Uterus (tissue), 4 donors: ENCODE measurements around the gene OXCT2. TPM values are rescaled to one million over a fixed set of nuclear protein-coding genes. Genes with fewer than 3 reads are reported as not detected.
"Not testable (repeated sequence)": the region's sequence is repeated elsewhere in the genome, so short reads cannot be mapped to it uniquely, and the experiment has no call there.

Experiments
- DNase-seq, 2 donors: peaks; one replicate each; pipeline ENCODE4 v3.0.0-alpha.2; 2019 to 2020
- H3K27ac ChIP-seq, 2 donors: fragments of 200-600 bp; sonication (generic); 1 replicate in 1 of 2; 2 replicates in 1 of 2; pipeline ENCODE4 v1.5.1; 2016 to 2018
- H3K27me3 ChIP-seq, 2 donors: fragments of 200-600 bp; sonication (generic); one replicate each; pipeline ENCODE4 v1.5.1; 2018 to 2019; ENCODE audit warnings: control low read depth in 1 of 2
- H3K36me3 ChIP-seq, 2 donors: fragments of 200-600 bp; sonication (generic); one replicate each; pipeline ENCODE4 v1.5.1; 2019; ENCODE audit warnings: control low read depth in 1 of 2
- H3K4me1 ChIP-seq, 2 donors: fragments of 200-600 bp; sonication (generic); one replicate each; pipeline ENCODE4 v1.5.1; 2018 to 2019; ENCODE audit warnings: control low read depth in 1 of 2
- H3K4me3 ChIP-seq, 2 donors: fragments of 200-600 bp; sonication (generic); 1 replicate in 1 of 2; 2 replicates in 1 of 2; pipeline ENCODE4 v1.5.1; 2018 to 2019; ENCODE audit warnings: mild to moderate bottlenecking in 1 of 2
- H3K9me3 ChIP-seq, 2 donors: fragments of 200-600 bp; sonication (generic); one replicate each; pipeline ENCODE4 v1.5.1; 2019; ENCODE audit warnings: control low read depth in 1 of 2
- POLR2A ChIP-seq, 2 donors: fragments of 450-650 bp; IDR thresholded peaks; one replicate each; pipeline ENCODE4 v1.6.1; 2016; ENCODE audit warnings: antibody characterized with exemption in 2 of 2, mild to moderate bottlenecking in 1 of 2, moderate library complexity in 1 of 2
- intact Hi-C: fragments of 100-400 bp; cut with DNase I; formaldehyde crosslinking; loops from one replicate; pipeline ENCODE4 v1.15.1; 2023; ENCODE audit warnings: low total_unique reads
- total RNA-seq, 4 donors: library from RNA; depleted of rRNA in 3 of 4; stranded (reverse); fragments of >200 nt in 3 of 4; gene quantifications; one replicate each; pipeline versions ENCODE4 v1.1.0 to v1.2.4, GENCODE V29; 2014 to 2023
- TF ChIP-seq, protein P1 (sequence below), 4 experiments: fragments of 200-600 bp in 2 of 4; fragments of 450-650 bp in 2 of 4; sonication (generic) in 2 of 4; IDR thresholded peaks; one replicate each; pipeline ENCODE4 v1.5.1; 2016 to 2019; ENCODE audit warnings: antibody characterized with exemption in 4 of 4, mild to moderate bottlenecking in 2 of 4, moderate library complexity in 1 of 4
- donor health status: DM: yes; HTN: yes; CAD: no.

OXCT2 gene
- total RNA-seq, 4 donors from 2014 or later: 1.1 to 1.5 TPM; not detected in 2

DNA sequence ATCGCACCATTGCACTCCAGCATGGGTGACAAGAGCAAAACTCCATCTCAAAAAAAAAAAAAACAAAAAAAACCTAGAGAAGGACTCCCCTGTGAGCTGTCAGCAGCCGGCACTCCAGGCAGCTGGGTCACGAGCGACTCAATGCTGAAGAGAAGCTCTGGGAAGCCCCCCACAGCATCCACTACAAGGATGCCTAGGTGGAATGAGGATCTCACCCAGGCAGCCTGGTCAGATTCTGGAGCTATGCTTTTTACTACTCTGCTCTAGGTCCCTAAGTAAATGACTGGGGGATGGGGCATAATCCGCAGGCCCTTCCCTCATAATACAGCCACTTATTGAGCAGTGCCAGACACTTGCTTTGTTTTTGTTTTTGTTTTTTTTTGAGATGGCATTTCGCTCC is 11.0 kb upstream of the OXCT2 start:
- no peak for TF ChIP-seq POLR2A (IDR thresholded peaks at IDR 0.05)
- Histone ChIP-seq H3K4me3 (no peak overlapping the region), H3K4me1 (no peaks in the 10 kb centered on the region), H3K36me3 (no peaks in the 10 kb centered on the region), H3K27me3 (no peaks in the 10 kb centered on the region), H3K27ac (no peak overlapping the region), H3K9me3 (no peaks in the 10 kb centered on the region)
- intact Hi-C loops: no loop called here
- DNase-seq: no peak

DNA sequence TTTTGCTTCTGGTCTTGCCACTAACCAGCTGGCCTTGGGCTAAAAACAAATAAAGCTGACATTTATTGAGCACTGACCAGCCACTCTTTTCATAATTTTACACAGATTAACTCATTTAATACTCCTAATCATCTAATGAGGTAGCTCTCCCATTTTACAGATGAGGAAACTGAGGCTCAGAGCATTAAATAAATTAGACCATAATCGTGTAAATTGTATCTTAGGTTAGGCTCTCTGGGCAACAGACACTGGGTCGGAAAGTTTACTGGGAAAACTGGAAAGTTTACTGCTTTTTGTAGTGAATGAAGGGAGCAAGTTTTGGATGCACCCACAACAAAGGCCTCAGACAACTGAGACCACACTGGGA is 10.2 kb upstream of the OXCT2 start:
- TF ChIP-seq POLR2A (IDR thresholded peaks at IDR 0.05): no peak
- TF ChIP-seq, protein P1, sequence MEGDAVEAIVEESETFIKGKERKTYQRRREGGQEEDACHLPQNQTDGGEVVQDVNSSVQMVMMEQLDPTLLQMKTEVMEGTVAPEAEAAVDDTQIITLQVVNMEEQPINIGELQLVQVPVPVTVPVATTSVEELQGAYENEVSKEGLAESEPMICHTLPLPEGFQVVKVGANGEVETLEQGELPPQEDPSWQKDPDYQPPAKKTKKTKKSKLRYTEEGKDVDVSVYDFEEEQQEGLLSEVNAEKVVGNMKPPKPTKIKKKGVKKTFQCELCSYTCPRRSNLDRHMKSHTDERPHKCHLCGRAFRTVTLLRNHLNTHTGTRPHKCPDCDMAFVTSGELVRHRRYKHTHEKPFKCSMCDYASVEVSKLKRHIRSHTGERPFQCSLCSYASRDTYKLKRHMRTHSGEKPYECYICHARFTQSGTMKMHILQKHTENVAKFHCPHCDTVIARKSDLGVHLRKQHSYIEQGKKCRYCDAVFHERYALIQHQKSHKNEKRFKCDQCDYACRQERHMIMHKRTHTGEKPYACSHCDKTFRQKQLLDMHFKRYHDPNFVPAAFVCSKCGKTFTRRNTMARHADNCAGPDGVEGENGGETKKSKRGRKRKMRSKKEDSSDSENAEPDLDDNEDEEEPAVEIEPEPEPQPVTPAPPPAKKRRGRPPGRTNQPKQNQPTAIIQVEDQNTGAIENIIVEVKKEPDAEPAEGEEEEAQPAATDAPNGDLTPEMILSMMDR (IDR thresholded peaks at IDR 0.05): no peak
- no peak overlapping the region for H3K4me3 ChIP-seq
- intact Hi-C loops: no loop called here
- H3K27me3 ChIP-seq: no peaks in the 10 kb centered on the region
- no peak overlapping the region for H3K27ac ChIP-seq
- DNase-seq: no peak
- no peaks in the 10 kb centered on the region for H3K4me1 ChIP-seq
- H3K36me3 ChIP-seq: no peaks in the 10 kb centered on the region
- no peaks in the 10 kb centered on the region for H3K9me3 ChIP-seq

DNA sequence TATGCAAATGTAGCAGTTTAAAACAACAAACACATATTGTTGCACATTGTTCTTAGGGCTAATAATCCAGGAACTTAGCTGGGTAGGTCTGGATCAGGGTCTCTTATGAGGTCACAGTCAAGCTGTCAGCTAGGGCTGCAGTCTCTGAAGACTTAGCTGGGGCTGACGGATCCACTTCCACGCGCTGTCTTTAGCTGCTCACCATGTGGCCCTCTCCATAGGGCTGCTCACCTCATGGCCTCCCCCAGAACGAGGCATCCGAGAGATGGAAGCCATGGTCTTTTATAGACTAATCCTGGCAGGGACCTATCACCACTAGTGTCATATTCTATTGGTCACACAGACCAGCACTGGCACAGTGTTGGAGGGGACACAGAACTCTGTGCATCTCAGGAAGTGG is 8.7 kb upstream of the OXCT2 start:
- DNase-seq: no peak
- no peak overlapping the region for H3K4me3 ChIP-seq
- no peaks in the 10 kb centered on the region for H3K36me3 ChIP-seq
- intact Hi-C loops: no loop called here
- no peak overlapping the region for H3K27ac ChIP-seq
- no peaks in the 10 kb centered on the region for H3K9me3 ChIP-seq
- no peaks in the 10 kb centered on the region for H3K27me3 ChIP-seq
- TF ChIP-seq, protein P1 (IDR thresholded peaks at IDR 0.05): no peak
- no peak for TF ChIP-seq POLR2A (IDR thresholded peaks at IDR 0.05)
- no peaks in the 10 kb centered on the region for H3K4me1 ChIP-seq

DNA sequence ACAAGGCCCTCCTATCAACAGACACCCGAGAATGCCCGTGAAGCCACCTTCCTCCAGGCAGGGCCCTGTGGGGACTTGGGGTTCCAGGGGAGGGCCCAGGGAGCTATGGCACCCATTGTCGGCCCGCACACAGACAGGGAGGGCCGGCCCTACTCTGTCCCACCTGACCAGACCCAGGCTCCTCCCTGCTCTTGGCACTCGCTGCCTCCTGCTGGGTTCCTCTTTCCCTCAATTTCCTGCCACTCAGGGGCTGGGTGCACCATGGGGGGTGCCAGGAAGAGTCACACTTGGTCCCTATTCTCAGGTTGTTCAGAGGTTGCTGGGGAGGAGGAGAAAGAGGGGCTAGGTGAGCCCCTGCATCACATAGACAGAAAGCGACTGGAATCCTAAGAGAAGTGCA is 8.0 kb upstream of the OXCT2 start:
- Histone ChIP-seq H3K9me3 (no peaks in the 10 kb centered on the region), H3K36me3 (no peaks in the 10 kb centered on the region), H3K4me3 (no peak overlapping the region), H3K27ac (no peak overlapping the region), H3K4me1 (no peaks in the 10 kb centered on the region), H3K27me3 (no peaks in the 10 kb centered on the region)
- TF ChIP-seq POLR2A (IDR thresholded peaks at IDR 0.05): no peak
- TF ChIP-seq, protein P1 (IDR thresholded peaks at IDR 0.05): no peak
- intact Hi-C loops: no loop called here
- DNase-seq: no peak

DNA sequence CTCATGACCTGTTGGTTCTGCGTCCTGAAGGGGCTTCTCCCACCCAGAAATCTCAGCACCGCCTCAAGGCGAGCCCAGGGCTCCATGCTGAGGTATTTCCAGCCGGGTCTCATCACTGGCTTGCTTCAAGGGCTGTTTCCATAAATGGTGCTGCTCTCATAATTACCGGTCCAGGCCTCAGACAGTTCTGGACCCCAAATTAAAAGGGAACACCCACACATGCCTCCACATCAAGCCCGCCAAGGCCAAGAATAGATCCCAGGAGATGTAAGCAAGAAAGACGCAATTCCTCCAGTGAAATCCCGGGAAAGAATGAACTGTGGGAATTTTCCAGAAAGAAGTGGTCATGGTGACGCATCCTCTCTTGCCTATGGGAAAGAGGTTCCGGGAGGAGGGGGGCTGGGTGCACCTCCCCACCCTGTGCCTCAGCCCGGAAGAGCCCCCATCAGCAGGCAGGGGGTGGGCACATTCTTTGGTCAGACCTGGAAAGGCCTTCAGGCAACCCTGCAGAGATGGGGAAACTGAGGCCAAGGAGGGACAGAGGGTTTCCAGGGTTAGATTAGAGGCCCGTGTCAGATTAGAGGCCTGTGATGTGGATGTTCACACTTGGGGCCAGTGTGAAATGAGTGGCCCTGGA is 7.4 kb upstream of the OXCT2 start:
- H3K4me3 ChIP-seq, H3K27me3 ChIP-seq, H3K36me3 ChIP-seq, H3K4me1 ChIP-seq, H3K9me3 ChIP-seq, intact Hi-C loops, DNase-seq, H3K27ac ChIP-seq: not testable (repeated sequence)

DNA sequence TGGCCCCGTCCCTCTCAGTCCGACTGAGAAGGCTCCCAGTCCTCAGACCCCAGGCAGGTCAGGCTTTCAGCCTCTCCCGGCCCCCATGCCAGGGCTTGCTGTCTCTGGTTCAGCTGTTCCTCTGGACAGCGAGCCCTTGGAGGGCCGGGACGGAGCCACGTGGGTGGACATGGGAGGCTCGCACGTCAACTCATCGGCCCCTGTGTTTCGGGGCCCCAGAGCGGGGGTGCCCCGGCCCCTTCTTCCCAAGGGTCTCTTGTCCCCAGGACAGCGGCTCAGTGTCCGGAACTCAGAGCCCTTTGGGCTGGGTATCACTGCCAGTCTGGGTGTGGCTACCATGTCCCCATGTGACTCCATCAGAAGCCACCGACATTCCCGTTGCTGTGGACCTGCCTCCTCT is 6.7 kb upstream of the OXCT2 start:
- H3K36me3 ChIP-seq, H3K27me3 ChIP-seq, H3K4me1 ChIP-seq, H3K4me3 ChIP-seq, H3K9me3 ChIP-seq, intact Hi-C loops, DNase-seq, H3K27ac ChIP-seq: not testable (repeated sequence)

DNA sequence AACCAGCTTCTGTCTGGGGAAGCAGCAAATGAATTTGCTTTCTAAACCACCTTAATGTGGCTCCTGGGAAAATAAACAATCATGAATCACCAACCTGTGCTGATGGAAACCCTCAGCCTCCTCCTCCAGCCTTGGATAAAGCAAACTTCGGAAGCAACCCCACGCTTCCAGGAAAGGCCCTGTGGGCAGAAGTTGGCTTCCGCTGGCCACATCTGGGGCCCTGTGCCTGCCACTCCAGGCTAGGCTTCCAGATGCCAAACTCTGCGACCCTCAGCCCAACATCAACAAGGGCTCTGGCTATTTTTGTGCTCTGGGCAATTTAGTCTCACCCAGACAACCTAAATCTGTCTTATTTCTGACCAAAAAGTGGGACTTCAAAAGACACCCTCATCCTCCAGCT is 6.2 kb upstream of the OXCT2 start:
- no peaks in the 10 kb centered on the region for H3K27me3 ChIP-seq
- H3K27ac ChIP-seq: no peak overlapping the region
- TF ChIP-seq POLR2A (IDR thresholded peaks at IDR 0.05): no peak
- TF ChIP-seq, protein P1 (IDR thresholded peaks at IDR 0.05): no peak
- H3K4me3 ChIP-seq: no peak overlapping the region
- H3K4me1 ChIP-seq: no peaks in the 10 kb centered on the region
- no peak for DNase-seq
- H3K9me3 ChIP-seq: no peaks in the 10 kb centered on the region
- intact Hi-C loops: no loop called here
- H3K36me3 ChIP-seq: no peaks in the 10 kb centered on the region
